WTC11 (cell line): Measurements from ENCODE around the gene LY6G5B. TPM values are rescaled to one million over a fixed set of nuclear protein-coding genes. Genes with fewer than 3 reads are reported as not detected.

Experiments
- ATAC-seq: fragments of 200-7000 bp; cut with Tn5 transposase; 2 replicates; pipeline ENCODE4 v1.10.0; 2021; ENCODE audit warnings: mild to moderate bottlenecking, moderate library complexity
- Bru-seq: library from RNA; stranded (reverse); fragments of 400-500 nt; gene quantifications from one replicate; lab custom pipeline; 2021; lab: Mats Ljungman, UMichigan
- CTCF ChIA-PET: fragments of 300-600 bp; sonication (Branson Sonifier 250); formaldehyde crosslinking; loops from one replicate; lab custom pipeline; 2021; ENCODE audit warnings: antibody characterized with exemption; lab: Charles Lee
- POLR2A ChIA-PET: fragments of 350-600 bp; sonication (Branson Sonifier 250); formaldehyde crosslinking; loops from one replicate; lab custom pipeline; 2021; ENCODE audit warnings: antibody characterized with exemption; lab: Charles Lee
- DNase-seq: peaks from one replicate; pipeline ENCODE4 v3.0.0; 2021; ENCODE audit warnings: low spot score
- H3K27ac Mint-ChIP-seq: 2 replicates; pipeline ENCODE4 v1.8.0; 2021; ENCODE audit warnings: mixed read lengths
- H3K27me3 Mint-ChIP-seq: 2 replicates; pipeline ENCODE4 v1.8.0; 2021; ENCODE audit warnings: low read depth, mild to moderate bottlenecking, moderate library complexity, mixed read lengths
- H3K36me3 Mint-ChIP-seq: 2 replicates; pipeline ENCODE4 v1.8.0; 2021; ENCODE audit warnings: mixed read lengths
- H3K4me1 Mint-ChIP-seq: 2 replicates; pipeline ENCODE4 v1.8.0; 2022; ENCODE audit warnings: mixed read lengths
- H3K4me3 Mint-ChIP-seq: 2 replicates; pipeline ENCODE4 v1.8.0; 2021; ENCODE audit warnings: mild to moderate bottlenecking, moderate library complexity, mixed read lengths
- H3K9me3 Mint-ChIP-seq: 2 replicates; pipeline ENCODE4 v1.8.0; 2021; ENCODE audit warnings: mixed read lengths
- CBFB ChIP-seq: sonication (generic); formaldehyde crosslinking; IDR thresholded peaks from 2 replicates; pipeline ENCODE4 v1.8.1; 2022; ENCODE audit warnings: mild to moderate bottlenecking, low read depth, missing genetic modification reagents
- CREM ChIP-seq: sonication (generic); formaldehyde crosslinking; IDR thresholded peaks from 2 replicates; pipeline ENCODE4 v1.8.1; 2022; ENCODE audit warnings: mild to moderate bottlenecking, missing genetic modification reagents, moderate library complexity
- FOXJ3 ChIP-seq: sonication (generic); formaldehyde crosslinking; IDR thresholded peaks from 2 replicates; pipeline ENCODE4 v1.9.0; 2021; ENCODE audit warnings: missing genetic modification reagents, mild to moderate bottlenecking, borderline replicate concordance
- FOXK1 ChIP-seq: sonication (generic); formaldehyde crosslinking; IDR thresholded peaks from 2 replicates; pipeline ENCODE4 v1.8.0; 2022; ENCODE audit warnings: mild to moderate bottlenecking, moderate library complexity, missing genetic modification reagents
- FOXP1 ChIP-seq: sonication (generic); formaldehyde crosslinking; IDR thresholded peaks from 2 replicates; pipeline ENCODE4 v1.8.0; 2022; ENCODE audit warnings: missing genetic modification reagents, mild to moderate bottlenecking, moderate library complexity, borderline replicate concordance
- GTF2I ChIP-seq: fragments of 250-450 bp; sonication (Bioruptor Pico); conservative IDR thresholded peaks from 2 replicates; pipeline ENCODE4 v1.4.0; 2021; ENCODE audit warnings: mild to moderate bottlenecking
- IRF2 ChIP-seq: sonication (generic); formaldehyde crosslinking; IDR thresholded peaks from 2 replicates; pipeline ENCODE4 v1.8.0; 2022; ENCODE audit warnings: low read depth, missing genetic modification reagents, borderline replicate concordance
- SP1 ChIP-seq: sonication (generic); formaldehyde crosslinking; conservative IDR thresholded peaks from 2 replicates; pipeline ENCODE4 v1.8.1; 2022; ENCODE audit warnings: missing genetic modification reagents
- TEAD1 ChIP-seq: sonication (generic); formaldehyde crosslinking; IDR thresholded peaks from 2 replicates; pipeline ENCODE4 v1.8.0; 2022; ENCODE audit warnings: mild to moderate bottlenecking, missing genetic modification reagents
- ZNF138 ChIP-seq: sonication (generic); formaldehyde crosslinking; conservative IDR thresholded peaks from 2 replicates; pipeline ENCODE4 v1.8.1; 2022; ENCODE audit warnings: mild to moderate bottlenecking, moderate library complexity, missing genetic modification reagents
- ZNF232 ChIP-seq: sonication (generic); formaldehyde crosslinking; IDR thresholded peaks from 2 replicates; pipeline ENCODE4 v1.8.0; 2022; ENCODE audit warnings: mild to moderate bottlenecking, missing genetic modification reagents
- ZNF263 ChIP-seq: sonication (generic); formaldehyde crosslinking; IDR thresholded peaks from 2 replicates; pipeline ENCODE4 v1.8.1; 2022; ENCODE audit warnings: low read depth, mild to moderate bottlenecking, moderate library complexity, missing genetic modification reagents
- ZNF317 ChIP-seq: sonication (generic); formaldehyde crosslinking; IDR thresholded peaks from 2 replicates; pipeline ENCODE4 v1.8.1; 2023; ENCODE audit warnings: low read depth, mild to moderate bottlenecking, moderate library complexity, missing genetic modification reagents, borderline replicate concordance
- ZNF396 ChIP-seq: fragments of 250-450 bp; sonication (Bioruptor Pico); IDR thresholded peaks from 2 replicates; pipeline ENCODE4 v1.8.0; 2021; ENCODE audit warnings: mild to moderate bottlenecking, moderate library complexity, borderline replicate concordance
- long read RNA-seq, 3 experiments: library from RNA in 1 of 3; library from capped mRNA in 1 of 3; library from polyadenylated mRNA in 1 of 3; unstranded in 2 of 3; stranded (forward) in 1 of 3; transcript quantifications; one replicate each; pipeline ENCODE4 v2.0.0, GENCODE V29; 2021
- total RNA-seq: library from RNA; stranded (reverse); gene quantifications from 3 replicates; pipeline ENCODE4 v1.2.3, GENCODE V29; 2021
- TF ChIP-seq, protein P1 (sequence below): sonication (generic); formaldehyde crosslinking; IDR thresholded peaks from 2 replicates; pipeline ENCODE4 v1.8.1; 2023; ENCODE audit warnings: mild to moderate bottlenecking, missing genetic modification reagents, moderate library complexity
- TF ChIP-seq, protein P2 (sequence below): sonication (generic); formaldehyde crosslinking; IDR thresholded peaks from 2 replicates; pipeline ENCODE4 v1.8.1; 2022; ENCODE audit warnings: low read depth, mild to moderate bottlenecking, moderate library complexity, missing genetic modification reagents, borderline replicate concordance
- TF ChIP-seq, protein P3 (sequence below): sonication (generic); formaldehyde crosslinking; IDR thresholded peaks from 2 replicates; pipeline ENCODE4 v1.8.1; 2022; ENCODE audit warnings: mild to moderate bottlenecking, moderate library complexity, missing genetic modification reagents
- TF ChIP-seq, protein P4 (sequence below): sonication (generic); formaldehyde crosslinking; IDR thresholded peaks from 2 replicates; pipeline ENCODE4 v1.8.0; 2022; ENCODE audit warnings: mild to moderate bottlenecking, missing genetic modification reagents
- TF ChIP-seq, protein P5 (sequence below): sonication (generic); formaldehyde crosslinking; IDR thresholded peaks from 2 replicates; pipeline ENCODE4 v1.8.1; 2023; ENCODE audit warnings: mild to moderate bottlenecking, missing genetic modification reagents
- TF ChIP-seq, protein P6 (sequence below): sonication (generic); formaldehyde crosslinking; IDR thresholded peaks from 2 replicates; pipeline ENCODE4 v1.8.0; 2023; ENCODE audit warnings: mild to moderate bottlenecking, missing genetic modification reagents
- TF ChIP-seq, protein P7 (sequence below): fragments of 250-450 bp; sonication (Bioruptor Pico); IDR thresholded peaks from 2 replicates; pipeline ENCODE4 v1.9.0; 2021; ENCODE audit warnings: mild to moderate bottlenecking

Gene LY6G5B, protein sequence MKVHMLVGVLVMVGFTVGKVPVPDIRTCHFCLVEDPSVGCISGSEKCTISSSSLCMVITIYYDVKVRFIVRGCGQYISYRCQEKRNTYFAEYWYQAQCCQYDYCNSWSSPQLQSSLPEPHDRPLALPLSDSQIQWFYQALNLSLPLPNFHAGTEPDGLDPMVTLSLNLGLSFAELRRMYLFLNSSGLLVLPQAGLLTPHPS
- total RNA-seq = 10.7 to 15.7 TPM (median 11.0 TPM) in 3 replicates
- Bru-seq, nascent RNA = percentile 85 among the genes with signal in this experiment
- long read RNA-seq, experiment 1, partial matches to known transcripts = 0 of 1 reads
- long read RNA-seq, experiment 1, other reads (novel, unspliced or antisense) = 0 of 1 reads
- long read RNA-seq, experiment 2, partial matches to known transcripts = 0 of 5 reads
- long read RNA-seq, experiment 2, other reads (novel, unspliced or antisense) = 4 of 5 reads
- long read RNA-seq, experiment 3 = 0 reads

DNA sequence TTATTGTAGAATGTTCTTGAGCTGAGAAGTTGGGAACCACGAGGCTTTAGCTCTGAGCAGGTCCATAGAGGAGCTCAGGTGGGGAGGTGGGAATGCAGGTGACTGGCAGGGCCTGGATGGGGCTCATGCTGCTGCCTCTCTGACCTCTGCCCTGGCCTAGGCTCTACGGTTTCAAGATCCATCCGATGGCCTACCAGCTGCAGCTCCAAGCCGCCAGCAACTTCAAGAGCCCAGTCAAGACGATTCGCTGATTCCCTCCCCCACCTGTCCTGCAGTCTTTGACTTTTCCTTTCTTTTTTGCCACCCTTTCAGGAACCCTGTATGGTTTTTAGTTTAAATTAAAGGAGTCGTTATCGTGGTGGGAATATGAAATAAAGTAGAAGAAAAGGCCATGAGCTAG lies at the start of gene LY6G5B:
LY6G5B (plus strand) TSS at position 301 of the 400 bp plus-strand sequence. CDS start 975 bp downstream, outside the sequence.
- CTCF ChIA-PET = interaction anchor here (0.8 to 1.9 kb wide), 2 partner anchors 72 to 100 kb away, joined by 4 read pairs; no protein-coding TSS in a partner anchor
- POLR2A ChIA-PET = no interaction called here
- Mint-ChIP-seq H3K36me3 (peaks cover 61% of the 10 kb centered on the region), H3K27me3 (no peaks in the 10 kb centered on the region), H3K9me3 (no peaks in the 10 kb centered on the region), H3K4me1 (peaks cover 12% of the 10 kb centered on the region), H3K27ac (no peak within 1 kb of the TSS), H3K4me3 (no peak within 1 kb of the TSS)
- DNase-seq = no peak
- TF ChIP-seq FOXK1 (CRISPR knock-in tag) = no peak
- TF ChIP-seq, protein P1, sequence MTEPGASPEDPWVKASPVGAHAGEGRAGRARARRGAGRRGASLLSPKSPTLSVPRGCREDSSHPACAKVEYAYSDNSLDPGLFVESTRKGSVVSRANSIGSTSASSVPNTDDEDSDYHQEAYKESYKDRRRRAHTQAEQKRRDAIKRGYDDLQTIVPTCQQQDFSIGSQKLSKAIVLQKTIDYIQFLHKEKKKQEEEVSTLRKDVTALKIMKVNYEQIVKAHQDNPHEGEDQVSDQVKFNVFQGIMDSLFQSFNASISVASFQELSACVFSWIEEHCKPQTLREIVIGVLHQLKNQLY (CRISPR knock-in tag) = no peak
- TF ChIP-seq ZNF263 = no peak
- no peak for TF ChIP-seq CREM (CRISPR knock-in tag)
- TF ChIP-seq IRF2 (CRISPR knock-in tag) = no peak
- no peak for ATAC-seq

DNA sequence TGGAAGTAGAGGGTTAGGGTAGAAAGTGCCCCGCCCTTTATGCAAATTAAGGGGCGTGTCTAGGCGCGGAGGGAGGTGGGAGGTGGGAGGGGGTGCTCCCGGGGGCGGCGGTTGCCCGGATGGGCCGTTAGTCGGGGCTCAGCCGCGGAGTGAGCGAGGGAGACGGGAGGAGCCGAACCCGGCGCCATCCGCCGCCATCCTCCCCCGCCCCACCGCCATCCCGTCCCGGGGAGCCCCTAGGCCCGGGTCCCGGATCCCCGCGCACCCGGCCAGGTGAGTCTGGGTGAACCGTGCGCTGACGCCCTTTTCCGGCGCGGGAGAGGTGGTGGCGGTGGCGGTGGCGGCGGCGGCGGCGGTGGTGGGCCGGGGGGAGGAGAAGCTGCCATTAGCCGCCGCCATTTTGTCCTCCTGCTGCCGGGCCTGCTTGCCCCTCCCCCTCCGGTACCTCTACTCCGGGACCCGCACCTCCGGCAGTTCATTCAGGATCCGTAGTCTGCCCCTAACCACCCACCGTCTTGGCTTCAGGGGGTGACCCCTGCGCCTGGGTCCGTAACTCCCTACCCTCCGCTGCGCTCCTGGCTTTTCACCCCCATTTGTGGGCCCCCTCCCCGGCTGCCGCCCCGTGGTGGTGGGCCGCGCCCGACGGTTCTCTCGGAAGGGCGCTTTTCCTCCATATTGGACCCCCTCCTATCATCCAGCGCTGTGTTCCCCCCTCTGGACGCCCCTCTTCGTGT lies 49.0 kb upstream of the LY6G5B start, which contains the start of gene PRRC2A:
PRRC2A (plus strand) TSS at position 130 of the 734 bp plus-strand sequence. CDS start 2,075 bp downstream, outside the sequence.
- ATAC-seq = peak; percentile 34
- Mint-ChIP-seq H3K4me3 (peak within 1 kb of the TSS; percentile 92), H3K27ac (peak within 1 kb of the TSS; percentile 100), H3K4me1 (peaks cover 23% of the 10 kb centered on the region), H3K36me3 (peaks cover 45% of the 10 kb centered on the region), H3K27me3 (no peaks in the 10 kb centered on the region; the same call in 1 of the 2 replicates), H3K9me3 (no peaks in the 10 kb centered on the region)
- POLR2A ChIA-PET = interaction anchor here (1.0 kb wide), 1 partner anchor 80 kb away, joined by 5 read pairs; the partner anchor contains the start of gene DDX39B
- peak; percentile 78 for DNase-seq
- CTCF ChIA-PET = interaction anchor here (0.6 to 1.7 kb wide), 4 partner anchors 23 to 186 kb away, joined by 3 to 10 read pairs (median 4); no protein-coding TSS in a partner anchor
- TF ChIP-seq CBFB (CRISPR knock-in tag) = no peak
- peak; percentile 62; the same call in 1 of the 2 replicates for TF ChIP-seq SP1
- 0 out of 2 replicates have a peak, but pooled peaks have one; percentile 49 for TF ChIP-seq TEAD1 (CRISPR knock-in tag)
- TF ChIP-seq GTF2I (CRISPR knock-in tag) = no peak
- TF ChIP-seq, protein P2, sequence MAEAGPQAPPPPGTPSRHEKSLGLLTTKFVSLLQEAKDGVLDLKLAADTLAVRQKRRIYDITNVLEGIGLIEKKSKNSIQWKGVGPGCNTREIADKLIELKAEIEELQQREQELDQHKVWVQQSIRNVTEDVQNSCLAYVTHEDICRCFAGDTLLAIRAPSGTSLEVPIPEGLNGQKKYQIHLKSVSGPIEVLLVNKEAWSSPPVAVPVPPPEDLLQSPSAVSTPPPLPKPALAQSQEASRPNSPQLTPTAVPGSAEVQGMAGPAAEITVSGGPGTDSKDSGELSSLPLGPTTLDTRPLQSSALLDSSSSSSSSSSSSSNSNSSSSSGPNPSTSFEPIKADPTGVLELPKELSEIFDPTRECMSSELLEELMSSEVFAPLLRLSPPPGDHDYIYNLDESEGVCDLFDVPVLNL (CRISPR knock-in tag) = peak; percentile 35; the same call in 1 of the 2 replicates
- peak; percentile 30; the same call in 1 of the 2 replicates for TF ChIP-seq FOXP1
- TF ChIP-seq, protein P3, sequence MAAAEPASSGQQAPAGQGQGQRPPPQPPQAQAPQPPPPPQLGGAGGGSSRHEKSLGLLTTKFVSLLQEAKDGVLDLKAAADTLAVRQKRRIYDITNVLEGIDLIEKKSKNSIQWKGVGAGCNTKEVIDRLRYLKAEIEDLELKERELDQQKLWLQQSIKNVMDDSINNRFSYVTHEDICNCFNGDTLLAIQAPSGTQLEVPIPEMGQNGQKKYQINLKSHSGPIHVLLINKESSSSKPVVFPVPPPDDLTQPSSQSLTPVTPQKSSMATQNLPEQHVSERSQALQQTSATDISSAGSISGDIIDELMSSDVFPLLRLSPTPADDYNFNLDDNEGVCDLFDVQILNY (CRISPR knock-in tag) = peak; percentile 17; the same call in 1 of the 2 replicates
- TF ChIP-seq ZNF396 (CRISPR knock-in tag) = no peak
- no peak for TF ChIP-seq ZNF138
- TF ChIP-seq, protein P4, sequence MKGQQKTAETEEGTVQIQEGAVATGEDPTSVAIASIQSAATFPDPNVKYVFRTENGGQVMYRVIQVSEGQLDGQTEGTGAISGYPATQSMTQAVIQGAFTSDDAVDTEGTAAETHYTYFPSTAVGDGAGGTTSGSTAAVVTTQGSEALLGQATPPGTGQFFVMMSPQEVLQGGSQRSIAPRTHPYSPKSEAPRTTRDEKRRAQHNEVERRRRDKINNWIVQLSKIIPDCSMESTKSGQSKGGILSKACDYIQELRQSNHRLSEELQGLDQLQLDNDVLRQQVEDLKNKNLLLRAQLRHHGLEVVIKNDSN = peak; percentile 32; the same call in 1 of the 2 replicates
- 0 out of 2 replicates have a peak, but pooled peaks have one; percentile 15 for TF ChIP-seq ZNF317 (CRISPR knock-in tag)
- TF ChIP-seq, protein P5, sequence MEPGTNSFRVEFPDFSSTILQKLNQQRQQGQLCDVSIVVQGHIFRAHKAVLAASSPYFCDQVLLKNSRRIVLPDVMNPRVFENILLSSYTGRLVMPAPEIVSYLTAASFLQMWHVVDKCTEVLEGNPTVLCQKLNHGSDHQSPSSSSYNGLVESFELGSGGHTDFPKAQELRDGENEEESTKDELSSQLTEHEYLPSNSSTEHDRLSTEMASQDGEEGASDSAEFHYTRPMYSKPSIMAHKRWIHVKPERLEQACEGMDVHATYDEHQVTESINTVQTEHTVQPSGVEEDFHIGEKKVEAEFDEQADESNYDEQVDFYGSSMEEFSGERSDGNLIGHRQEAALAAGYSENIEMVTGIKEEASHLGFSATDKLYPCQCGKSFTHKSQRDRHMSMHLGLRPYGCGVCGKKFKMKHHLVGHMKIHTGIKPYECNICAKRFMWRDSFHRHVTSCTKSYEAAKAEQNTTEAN = peak; percentile 77; the same call in 1 of the 2 replicates
- TF ChIP-seq FOXK1 (CRISPR knock-in tag) = 0 out of 2 replicates have a peak, but pooled peaks have one; percentile 22
- no peak for TF ChIP-seq FOXJ3 (CRISPR knock-in tag)
- peak; percentile 62; the same call in 1 of the 2 replicates for TF ChIP-seq ZNF232 (CRISPR knock-in tag)
- TF ChIP-seq, protein P6, sequence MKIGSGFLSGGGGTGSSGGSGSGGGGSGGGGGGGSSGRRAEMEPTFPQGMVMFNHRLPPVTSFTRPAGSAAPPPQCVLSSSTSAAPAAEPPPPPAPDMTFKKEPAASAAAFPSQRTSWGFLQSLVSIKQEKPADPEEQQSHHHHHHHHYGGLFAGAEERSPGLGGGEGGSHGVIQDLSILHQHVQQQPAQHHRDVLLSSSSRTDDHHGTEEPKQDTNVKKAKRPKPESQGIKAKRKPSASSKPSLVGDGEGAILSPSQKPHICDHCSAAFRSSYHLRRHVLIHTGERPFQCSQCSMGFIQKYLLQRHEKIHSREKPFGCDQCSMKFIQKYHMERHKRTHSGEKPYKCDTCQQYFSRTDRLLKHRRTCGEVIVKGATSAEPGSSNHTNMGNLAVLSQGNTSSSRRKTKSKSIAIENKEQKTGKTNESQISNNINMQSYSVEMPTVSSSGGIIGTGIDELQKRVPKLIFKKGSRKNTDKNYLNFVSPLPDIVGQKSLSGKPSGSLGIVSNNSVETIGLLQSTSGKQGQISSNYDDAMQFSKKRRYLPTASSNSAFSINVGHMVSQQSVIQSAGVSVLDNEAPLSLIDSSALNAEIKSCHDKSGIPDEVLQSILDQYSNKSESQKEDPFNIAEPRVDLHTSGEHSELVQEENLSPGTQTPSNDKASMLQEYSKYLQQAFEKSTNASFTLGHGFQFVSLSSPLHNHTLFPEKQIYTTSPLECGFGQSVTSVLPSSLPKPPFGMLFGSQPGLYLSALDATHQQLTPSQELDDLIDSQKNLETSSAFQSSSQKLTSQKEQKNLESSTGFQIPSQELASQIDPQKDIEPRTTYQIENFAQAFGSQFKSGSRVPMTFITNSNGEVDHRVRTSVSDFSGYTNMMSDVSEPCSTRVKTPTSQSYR (CRISPR knock-in tag) = no peak
- TF ChIP-seq, protein P7, sequence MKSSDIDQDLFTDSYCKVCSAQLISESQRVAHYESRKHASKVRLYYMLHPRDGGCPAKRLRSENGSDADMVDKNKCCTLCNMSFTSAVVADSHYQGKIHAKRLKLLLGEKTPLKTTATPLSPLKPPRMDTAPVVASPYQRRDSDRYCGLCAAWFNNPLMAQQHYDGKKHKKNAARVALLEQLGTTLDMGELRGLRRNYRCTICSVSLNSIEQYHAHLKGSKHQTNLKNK (CRISPR knock-in tag) = no peak
